ENCODE results near the gene EHF. TPM values are rescaled to one million over a fixed set of nuclear protein-coding genes. Genes with fewer than 3 reads are reported as not detected.

The EHF gene
- total RNA-seq, 6 experiments from 2014 or later: 0.09 TPM; not detected in 5

DNA sequence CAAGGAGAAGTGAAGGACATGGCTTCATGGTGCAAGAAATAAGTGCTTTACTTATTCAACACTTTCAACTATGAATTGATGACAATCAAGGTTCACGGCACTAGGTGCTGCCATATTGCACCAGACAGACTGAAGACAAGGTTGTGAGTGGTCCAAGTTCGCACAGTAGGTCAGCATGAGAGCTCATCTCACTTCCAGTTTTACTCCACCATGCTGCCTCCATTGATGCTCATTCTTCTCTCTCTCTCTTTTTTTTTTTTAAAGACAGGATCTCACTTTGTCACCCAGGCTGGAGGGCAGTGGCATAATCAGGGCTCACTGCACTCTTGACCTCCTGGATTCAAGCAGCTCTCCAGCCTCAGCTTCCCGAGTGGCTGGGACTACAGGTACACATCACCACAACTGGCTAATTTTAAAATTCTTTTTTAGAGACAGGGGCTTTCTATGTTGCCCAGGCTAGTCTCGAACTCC, 47.7 kb downstream of the EHF start:
- Mint-ChIP-seq H3K27ac (no peak overlapping the region), H3K36me3 (ENCODE audit: low read depth) (peaks cover 4% of the 10 kb centered on the region), H3K27me3 (ENCODE audit: insufficient read depth) (peaks cover 33% of the 10 kb centered on the region), H3K4me1 (ENCODE audit: low read depth) (no peaks in the 10 kb centered on the region; the same call in 1 of the 2 replicates), H3K9me3 (no peaks in the 10 kb centered on the region), H3K4me3 (no peak overlapping the region)
- TF ChIP-seq, protein P1, sequence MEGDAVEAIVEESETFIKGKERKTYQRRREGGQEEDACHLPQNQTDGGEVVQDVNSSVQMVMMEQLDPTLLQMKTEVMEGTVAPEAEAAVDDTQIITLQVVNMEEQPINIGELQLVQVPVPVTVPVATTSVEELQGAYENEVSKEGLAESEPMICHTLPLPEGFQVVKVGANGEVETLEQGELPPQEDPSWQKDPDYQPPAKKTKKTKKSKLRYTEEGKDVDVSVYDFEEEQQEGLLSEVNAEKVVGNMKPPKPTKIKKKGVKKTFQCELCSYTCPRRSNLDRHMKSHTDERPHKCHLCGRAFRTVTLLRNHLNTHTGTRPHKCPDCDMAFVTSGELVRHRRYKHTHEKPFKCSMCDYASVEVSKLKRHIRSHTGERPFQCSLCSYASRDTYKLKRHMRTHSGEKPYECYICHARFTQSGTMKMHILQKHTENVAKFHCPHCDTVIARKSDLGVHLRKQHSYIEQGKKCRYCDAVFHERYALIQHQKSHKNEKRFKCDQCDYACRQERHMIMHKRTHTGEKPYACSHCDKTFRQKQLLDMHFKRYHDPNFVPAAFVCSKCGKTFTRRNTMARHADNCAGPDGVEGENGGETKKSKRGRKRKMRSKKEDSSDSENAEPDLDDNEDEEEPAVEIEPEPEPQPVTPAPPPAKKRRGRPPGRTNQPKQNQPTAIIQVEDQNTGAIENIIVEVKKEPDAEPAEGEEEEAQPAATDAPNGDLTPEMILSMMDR (IDR thresholded peaks at IDR 0.05): no peak
- no peak for DNase-seq

GRCh38 chr11:34669458-34669857, 48.6 kb downstream of the EHF start:
- H3K4me3 Mint-ChIP-seq: no peak overlapping the region
- H3K9me3 Mint-ChIP-seq: no peaks in the 10 kb centered on the region
- peaks cover 4% of the 10 kb centered on the region for H3K36me3 Mint-ChIP-seq (ENCODE audit: low read depth)
- no peaks in the 10 kb centered on the region; the same call in 1 of the 2 replicates for H3K4me1 Mint-ChIP-seq (ENCODE audit: low read depth)
- H3K27ac Mint-ChIP-seq: no peak overlapping the region
- no peak for DNase-seq
- peaks cover 36% of the 10 kb centered on the region for H3K27me3 Mint-ChIP-seq (ENCODE audit: insufficient read depth)
- TF ChIP-seq, protein P1 (IDR thresholded peaks at IDR 0.05): no peak

DNA sequence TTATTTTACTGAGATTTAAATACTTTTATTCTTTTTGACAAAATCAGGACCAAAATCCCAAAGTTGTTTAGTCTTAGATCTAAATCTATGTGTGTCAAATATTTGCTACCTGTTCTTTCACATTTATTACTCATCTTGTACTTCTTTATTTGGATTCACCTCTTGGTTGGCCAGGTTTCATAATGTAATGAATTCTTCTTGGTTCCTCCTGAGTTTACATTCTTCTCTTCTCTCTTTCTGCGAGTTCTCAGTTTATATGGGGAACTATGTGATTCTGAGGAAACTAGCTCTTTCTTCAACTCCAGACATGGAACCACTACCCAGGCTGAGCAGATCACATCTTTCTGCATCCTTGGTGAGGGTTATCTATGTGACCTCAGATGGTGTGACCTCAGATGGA, 50.2 kb downstream of the EHF start:
- Mint-ChIP-seq H3K27me3 (ENCODE audit: insufficient read depth) (peaks cover 45% of the 10 kb centered on the region), H3K27ac (no peak overlapping the region), H3K36me3 (ENCODE audit: low read depth) (peaks cover 4% of the 10 kb centered on the region), H3K9me3 (no peaks in the 10 kb centered on the region), H3K4me1 (ENCODE audit: low read depth) (no peaks in the 10 kb centered on the region; the same call in 1 of the 2 replicates), H3K4me3 (no peak overlapping the region)
- TF ChIP-seq, protein P1 (IDR thresholded peaks at IDR 0.05): no peak
- DNase-seq: no peak

GRCh38 chr11:34671946-34672345, 51.1 kb downstream of the EHF start:
- H3K27ac Mint-ChIP-seq: no peak overlapping the region
- no peaks in the 10 kb centered on the region; the same call in none of the 2 replicates for H3K36me3 Mint-ChIP-seq (ENCODE audit: low read depth)
- no peaks in the 10 kb centered on the region for H3K9me3 Mint-ChIP-seq
- TF ChIP-seq, protein P1 (IDR thresholded peaks at IDR 0.05): no peak
- no peak overlapping the region for H3K4me3 Mint-ChIP-seq
- H3K4me1 Mint-ChIP-seq (ENCODE audit: low read depth): no peaks in the 10 kb centered on the region
- peaks cover 40% of the 10 kb centered on the region for H3K27me3 Mint-ChIP-seq (ENCODE audit: insufficient read depth)
- no peak for DNase-seq

- DNase-seq: no peak
- no peaks in the 10 kb centered on the region for H3K9me3 Mint-ChIP-seq
- TF ChIP-seq, protein P1 (IDR thresholded peaks at IDR 0.05): no peak
- H3K4me3 Mint-ChIP-seq: no peak overlapping the region
- no peaks in the 10 kb centered on the region for H3K36me3 Mint-ChIP-seq (ENCODE audit: low read depth)
- H3K4me1 Mint-ChIP-seq (ENCODE audit: low read depth): no peaks in the 10 kb centered on the region
- H3K27me3 Mint-ChIP-seq (ENCODE audit: insufficient read depth): peaks cover 29% of the 10 kb centered on the region
- no peak overlapping the region for H3K27ac Mint-ChIP-seq
Measured at GRCh38 chr11:34674038-34674437, 53.1 kb downstream of the EHF start.

DNA sequence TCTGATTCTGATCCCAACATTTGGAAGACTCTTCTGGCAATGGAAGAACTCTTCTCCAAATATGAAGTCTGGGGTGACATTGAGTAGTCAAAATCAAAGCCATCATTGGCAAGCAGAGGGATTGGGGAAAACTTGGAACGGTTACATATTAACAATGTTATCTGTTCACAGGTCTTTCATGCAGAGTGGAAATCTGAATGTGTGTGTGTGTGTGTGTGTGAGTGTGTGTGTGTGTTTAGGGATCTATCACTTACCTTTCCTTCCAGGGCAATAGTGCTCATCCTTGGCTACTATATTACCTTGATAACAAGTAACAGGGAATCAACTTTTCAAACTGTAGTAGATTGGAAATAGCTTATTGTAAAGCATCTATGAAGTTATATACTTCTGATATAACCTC, 55.3 kb downstream of the EHF start:
- Mint-ChIP-seq H3K36me3 (ENCODE audit: low read depth) (no peaks in the 10 kb centered on the region), H3K4me1 (ENCODE audit: low read depth) (peaks cover 10% of the 10 kb centered on the region), H3K27me3 (ENCODE audit: insufficient read depth) (peaks cover 21% of the 10 kb centered on the region), H3K4me3 (no peak overlapping the region), H3K9me3 (no peaks in the 10 kb centered on the region), H3K27ac (no peak overlapping the region)
- TF ChIP-seq, protein P1 (IDR thresholded peaks at IDR 0.05): no peak
- no peak for DNase-seq

Data from HFFc6 (cell line).